KOPT-K1 (cell line): ENCODE data around the gene CALY.

Experiments
- H3K27ac ChIP-seq: fragments of 200-600 bp; sonication (generic); 2 replicates; pipeline ENCODE4 v1.5.1; 2016; ENCODE audit warnings: antibody characterized with exemption, mild to moderate bottlenecking, low read depth, low read length; ENCODE audit not compliant: poor library complexity, severe bottlenecking
- H3K36me3 ChIP-seq: fragments of 200-600 bp; sonication (generic); 2 replicates; pipeline ENCODE4 v1.5.1; 2017; ENCODE audit warnings: antibody characterized with exemption, mild to moderate bottlenecking, low read length, moderate library complexity; ENCODE audit not compliant: insufficient read depth
- H3K9me3 ChIP-seq: fragments of 200-600 bp; sonication (generic); 2 replicates; pipeline ENCODE4 v1.5.1; 2017; ENCODE audit warnings: antibody characterized with exemption, low read length, mild to moderate bottlenecking; ENCODE audit not compliant: insufficient read depth, poor library complexity, severe bottlenecking

CALY gene

DNA sequence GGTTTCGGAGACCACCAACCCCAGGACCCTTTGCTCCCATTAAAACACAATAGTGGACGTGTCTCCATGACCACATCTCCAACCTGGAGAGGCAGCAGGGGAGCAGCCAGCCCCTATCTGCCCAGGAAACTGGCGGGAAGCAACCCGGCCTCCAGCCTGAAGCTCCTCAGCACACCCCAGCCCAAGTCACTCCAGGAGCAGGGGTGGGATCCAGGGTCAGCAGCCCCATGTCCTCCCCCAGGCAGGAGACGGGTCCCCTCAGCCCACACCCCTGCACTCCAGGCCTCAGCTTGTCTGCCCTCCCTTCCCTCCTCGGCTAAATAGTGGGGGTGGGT, 60.6 kb downstream of the CALY start:
- Histone ChIP-seq H3K9me3 (no peaks in the 10 kb centered on the region), H3K36me3 (peaks cover 31% of the 10 kb centered on the region; the same call in 1 of the 2 replicates), H3K27ac (no peak overlapping the region)

GRCh38 chr10:133275684-133276092, 61.0 kb downstream of the CALY start:
- no peaks in the 10 kb centered on the region for H3K9me3 ChIP-seq
- peaks cover 27% of the 10 kb centered on the region; the same call in 1 of the 2 replicates for H3K36me3 ChIP-seq
- H3K27ac ChIP-seq = no peak overlapping the region

DNA sequence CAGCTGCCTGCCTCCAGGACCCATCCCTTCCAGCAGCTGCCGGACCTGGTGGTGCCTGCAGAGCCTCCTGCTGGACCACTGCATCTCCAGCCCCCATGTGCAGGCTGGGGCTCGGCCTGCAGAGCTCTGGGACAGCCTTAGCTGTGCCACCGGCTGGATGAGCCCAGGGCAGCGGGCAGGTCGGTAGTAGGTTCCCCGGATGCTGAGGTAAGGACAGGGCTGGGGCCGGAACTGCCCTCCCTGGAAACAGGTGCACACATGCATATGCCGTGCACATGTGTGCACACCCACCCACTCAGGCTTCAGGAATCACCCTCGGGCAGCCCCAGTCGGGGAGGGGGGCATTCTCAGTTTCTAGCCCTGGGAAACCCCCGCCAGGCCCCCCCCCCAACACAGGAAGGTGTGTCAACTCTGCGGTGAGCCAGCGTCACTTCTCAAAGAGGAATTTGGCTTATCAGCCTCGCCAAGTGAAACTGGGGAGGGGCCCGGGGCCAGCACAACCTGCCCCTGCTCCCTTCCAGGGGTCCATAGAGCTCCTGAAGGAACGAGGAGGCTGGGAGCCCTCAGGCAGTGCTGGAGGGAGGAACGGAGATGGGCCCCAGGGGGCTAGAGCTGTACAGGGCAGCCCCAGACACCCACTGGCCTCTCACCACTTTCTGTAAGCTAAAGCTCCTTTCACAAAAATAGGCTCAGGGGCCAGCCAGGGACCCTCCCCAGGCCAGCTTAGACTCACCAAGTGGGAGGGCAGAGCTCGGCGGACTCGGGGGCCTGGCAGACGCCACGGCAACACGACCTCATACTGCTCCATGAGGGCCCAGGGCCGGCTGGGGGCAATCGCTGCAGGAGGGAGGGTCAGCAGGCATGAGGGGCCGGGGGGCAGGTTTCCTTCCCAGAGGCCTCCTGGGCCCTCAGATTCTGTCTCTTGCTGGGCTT, 61.7 kb downstream of the CALY start:
- peaks cover 20% of the 10 kb centered on the region; the same call in 1 of the 2 replicates for H3K36me3 ChIP-seq
- H3K9me3 ChIP-seq = no peaks in the 10 kb centered on the region
- H3K27ac ChIP-seq = no peak overlapping the region
